Karpas-422 (cell line): ENCODE measurements around the gene MAP4. TPM values are rescaled to one million over a fixed set of nuclear protein-coding genes. Genes with fewer than 3 reads are reported as not detected.

Experiments used
- DNase-seq: peaks from one replicate; pipeline ENCODE4 v3.0.0-alpha.2; 2015
- H2AFZ ChIP-seq: fragments of 200-600 bp; sonication (generic); 2 replicates; pipeline ENCODE4 v1.6.1; 2014; ENCODE audit warnings: antibody characterized with exemption, low read length, mixed read lengths
- H3K27ac ChIP-seq: fragments of 200-600 bp; sonication (generic); 2 replicates; pipeline ENCODE4 v1.5.1; 2014; ENCODE audit warnings: mild to moderate bottlenecking, low read length, moderate library complexity
- H3K27me3 ChIP-seq: fragments of 200-600 bp; sonication (generic); 2 replicates; pipeline ENCODE4 v1.6.1; 2014; ENCODE audit warnings: low read length, mixed read lengths
- H3K36me3 ChIP-seq: fragments of 200-600 bp; sonication (generic); 2 replicates; pipeline ENCODE4 v1.6.1; 2014; ENCODE audit warnings: low read length, mixed read lengths; ENCODE audit not compliant: insufficient read depth
- H3K4me1 ChIP-seq: fragments of 200-600 bp; sonication (generic); 2 replicates; pipeline ENCODE4 v1.6.1; 2014; ENCODE audit warnings: mild to moderate bottlenecking, low read length, mixed read lengths
- H3K4me2 ChIP-seq: fragments of 200-600 bp; sonication (generic); 2 replicates; pipeline ENCODE4 v1.6.1; 2014; ENCODE audit warnings: low read length, low read depth, mild to moderate bottlenecking; ENCODE audit not compliant: poor library complexity, severe bottlenecking
- H3K4me3 ChIP-seq: fragments of 200-600 bp; sonication (generic); 2 replicates; pipeline ENCODE4 v1.5.1; 2014; ENCODE audit warnings: mild to moderate bottlenecking, antibody characterized with exemption, low read length, mixed read lengths
- H3K79me2 ChIP-seq: fragments of 200-600 bp; sonication (generic); 2 replicates; pipeline ENCODE4 v1.6.1; 2014; ENCODE audit warnings: mild to moderate bottlenecking, low read length, mixed read lengths
- H3K9ac ChIP-seq: fragments of 200-600 bp; sonication (generic); 2 replicates; pipeline ENCODE4 v1.6.0; 2014; ENCODE audit warnings: low read length
- H3K9me2 ChIP-seq: fragments of 200-600 bp; sonication (generic), shearing (Covaris generic); replicated peaks from 2 replicates; pipeline ENCODE4 v1.6.0; 2014; ENCODE audit warnings: mild to moderate bottlenecking, low read length, moderate library complexity; ENCODE audit not compliant: insufficient read depth
- H3K9me3 ChIP-seq: fragments of 300-700, 200-600 bp; sonication (generic); 2 replicates; pipeline ENCODE4 v1.6.1; 2014; ENCODE audit warnings: low read length, mixed read lengths
- H4K20me1 ChIP-seq: fragments of 200-600 bp; sonication (generic); 2 replicates; pipeline ENCODE4 v1.6.1; 2014; ENCODE audit warnings: mild to moderate bottlenecking, antibody characterized with exemption, low read length, low read depth; ENCODE audit not compliant: insufficient read depth
- total RNA-seq: library from RNA; depleted of rRNA; stranded (reverse); fragments of >200 nt; shearing (Covaris generic); gene quantifications from 2 replicates; pipeline ENCODE4 v1.2.3, GENCODE V29; 2014; ENCODE audit warnings: low replicate concordance

The MAP4 gene
- total RNA-seq, 1 experiment from 2014 or later = 45.6 TPM

DNA sequence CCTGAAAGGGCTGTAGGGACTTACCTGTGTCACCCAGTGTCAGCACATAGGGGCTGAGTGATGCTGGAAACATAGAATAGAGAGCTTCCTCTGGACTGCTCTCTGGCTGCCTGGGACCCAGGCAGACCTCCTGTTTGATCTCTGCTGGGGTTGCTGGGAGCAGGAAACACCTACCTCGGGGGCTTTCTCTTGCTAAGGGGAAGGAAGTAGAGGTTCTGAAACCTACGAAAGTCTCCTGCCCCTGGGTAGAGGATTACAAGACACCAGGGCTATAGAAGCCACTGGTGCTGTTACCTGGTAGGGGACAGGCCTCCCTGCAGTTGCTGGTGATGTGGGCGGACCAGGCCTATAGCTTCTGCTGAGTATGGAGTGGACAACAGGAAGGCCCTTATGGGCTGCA is 131.6 kb downstream of the MAP4 start:
- Histone ChIP-seq H3K4me2 (no peak overlapping the region), H3K4me1 (no peaks in the 10 kb centered on the region), H2AFZ (no peak overlapping the region), H3K36me3 (no peaks in the 10 kb centered on the region), H3K79me2 (0 out of 2 replicates have a peak, but pooled peaks cover 4% of the 10 kb centered on the region), H4K20me1 (no peaks in the 10 kb centered on the region), H3K9ac (no peak overlapping the region), H3K27me3 (no peaks in the 10 kb centered on the region), H3K27ac (no peak overlapping the region), H3K4me3 (no peak overlapping the region), H3K9me2 (no peaks in the 10 kb centered on the region), H3K9me3 (no peaks in the 10 kb centered on the region)
- no peak for DNase-seq

DNA sequence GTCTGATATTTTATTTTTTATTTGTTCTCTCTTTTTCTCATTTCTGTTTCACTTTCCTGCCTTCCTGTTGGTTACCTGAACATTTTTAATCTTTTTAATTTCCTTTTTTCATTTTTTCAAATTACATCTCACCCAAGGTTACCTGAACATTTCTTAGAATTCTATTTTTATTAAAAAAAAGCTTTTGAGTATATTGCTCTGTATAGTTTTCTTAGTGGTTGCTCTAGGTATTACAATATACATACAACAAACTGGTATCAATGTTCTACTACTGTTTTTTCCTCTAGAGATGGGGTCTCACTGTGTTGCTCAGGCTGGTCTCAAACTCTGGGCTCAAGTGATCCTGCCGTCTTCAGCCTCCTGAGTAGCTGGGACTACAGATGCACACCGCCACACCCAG is 133.9 kb downstream of the MAP4 start:
- Histone ChIP-seq H3K9ac (no peak overlapping the region), H3K9me3 (no peaks in the 10 kb centered on the region), H3K27me3 (no peaks in the 10 kb centered on the region), H2AFZ (no peak overlapping the region), H3K27ac (no peak overlapping the region), H3K36me3 (no peaks in the 10 kb centered on the region), H3K4me1 (no peaks in the 10 kb centered on the region), H3K4me3 (no peak overlapping the region), H3K9me2 (no peaks in the 10 kb centered on the region), H3K79me2 (0 out of 2 replicates have a peak, but pooled peaks cover 4% of the 10 kb centered on the region), H4K20me1 (no peaks in the 10 kb centered on the region), H3K4me2 (no peak overlapping the region)
- DNase-seq = no peak

DNA sequence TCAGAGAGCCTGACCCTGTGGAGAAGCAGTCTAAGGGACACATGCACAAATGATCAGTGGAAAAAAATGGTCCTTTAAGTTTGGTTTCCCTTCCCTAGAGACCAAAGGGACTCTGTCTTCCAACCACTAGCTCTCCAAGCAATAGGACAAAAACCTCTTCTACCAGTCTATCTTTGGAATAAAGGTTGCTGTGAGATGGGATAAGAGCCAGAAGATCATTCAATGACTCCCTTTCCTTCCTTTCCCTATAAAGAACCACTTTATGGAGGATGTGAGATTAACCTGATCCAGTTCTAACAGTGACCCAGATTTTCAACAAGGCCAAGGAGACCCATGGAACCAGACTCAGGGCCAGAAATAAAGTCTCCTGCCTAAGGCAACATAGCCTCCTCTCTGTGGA is 138.5 kb downstream of the MAP4 start:
- Histone ChIP-seq H3K36me3 (peaks cover 3% of the 10 kb centered on the region; the same call in 1 of the 2 replicates), H3K4me1 (no peaks in the 10 kb centered on the region), H3K9me3 (no peaks in the 10 kb centered on the region), H3K4me2 (no peak overlapping the region), H3K9me2 (no peaks in the 10 kb centered on the region), H3K4me3 (no peak overlapping the region), H2AFZ (no peak overlapping the region), H3K27ac (no peak overlapping the region), H3K79me2 (no peaks in the 10 kb centered on the region), H4K20me1 (no peaks in the 10 kb centered on the region), H3K9ac (no peak overlapping the region), H3K27me3 (no peaks in the 10 kb centered on the region)
- DNase-seq = no peak

DNA sequence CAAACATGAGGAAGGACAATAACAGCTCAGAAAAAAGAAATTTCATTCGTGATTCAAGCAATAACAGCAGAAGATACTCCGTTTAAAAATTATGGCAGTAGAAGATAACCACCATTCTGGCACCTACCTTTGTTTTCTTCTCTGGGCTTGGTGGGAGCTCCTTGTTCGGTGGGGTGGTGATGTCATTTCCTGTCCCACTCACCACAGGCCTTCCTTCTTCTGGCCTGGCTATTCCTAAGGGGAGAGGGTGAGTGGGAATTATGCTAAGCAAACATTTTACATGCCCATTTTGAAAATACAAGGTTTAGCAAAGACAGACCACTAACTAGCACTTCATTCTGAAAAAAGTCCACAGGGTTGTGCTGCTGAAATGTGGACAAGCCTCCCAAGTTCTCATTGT is 138.9 kb downstream of the MAP4 start:
- H2AFZ ChIP-seq = no peak overlapping the region
- H3K9ac ChIP-seq = no peak overlapping the region

DNA sequence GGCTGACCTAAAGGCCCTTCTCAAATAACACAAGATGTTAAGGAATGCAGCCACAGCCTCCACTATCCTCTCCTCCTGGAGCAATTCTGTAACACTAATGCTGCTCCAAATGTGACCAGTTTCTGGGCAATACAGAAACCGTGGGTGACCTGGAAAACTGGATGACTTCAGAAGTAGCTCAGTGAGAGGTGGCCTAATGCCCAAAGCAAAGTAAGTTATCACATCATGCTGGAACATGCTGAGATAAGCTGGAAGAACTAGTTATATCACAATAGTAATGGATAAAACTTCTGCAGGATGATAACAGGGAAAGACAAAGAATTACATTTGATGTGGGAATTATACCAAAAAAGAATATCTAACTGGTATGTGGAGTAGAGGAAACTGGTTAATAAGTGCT is 141.3 kb downstream of the MAP4 start:
- Histone ChIP-seq H3K4me3 (no peak overlapping the region), H3K27me3 (no peaks in the 10 kb centered on the region), H4K20me1 (no peaks in the 10 kb centered on the region), H3K9me3 (no peaks in the 10 kb centered on the region), H3K79me2 (no peaks in the 10 kb centered on the region), H3K4me1 (no peaks in the 10 kb centered on the region), H2AFZ (no peak overlapping the region), H3K9me2 (no peaks in the 10 kb centered on the region), H3K9ac (no peak overlapping the region), H3K27ac (no peak overlapping the region), H3K36me3 (peaks cover 8% of the 10 kb centered on the region; the same call in 1 of the 2 replicates), H3K4me2 (no peak overlapping the region)
- DNase-seq = no peak

More for the DNA sequence above, 138.9 kb downstream of the MAP4 start:
- Histone ChIP-seq H3K9me3 (no peaks in the 10 kb centered on the region), H3K36me3 (peaks cover 3% of the 10 kb centered on the region; the same call in 1 of the 2 replicates), H3K9me2 (no peaks in the 10 kb centered on the region), H4K20me1 (no peaks in the 10 kb centered on the region), H3K4me2 (no peak overlapping the region), H3K79me2 (no peaks in the 10 kb centered on the region), H3K27ac (no peak overlapping the region), H3K4me1 (no peaks in the 10 kb centered on the region), H3K4me3 (no peak overlapping the region), H3K27me3 (no peaks in the 10 kb centered on the region)
- no peak for DNase-seq

DNA sequence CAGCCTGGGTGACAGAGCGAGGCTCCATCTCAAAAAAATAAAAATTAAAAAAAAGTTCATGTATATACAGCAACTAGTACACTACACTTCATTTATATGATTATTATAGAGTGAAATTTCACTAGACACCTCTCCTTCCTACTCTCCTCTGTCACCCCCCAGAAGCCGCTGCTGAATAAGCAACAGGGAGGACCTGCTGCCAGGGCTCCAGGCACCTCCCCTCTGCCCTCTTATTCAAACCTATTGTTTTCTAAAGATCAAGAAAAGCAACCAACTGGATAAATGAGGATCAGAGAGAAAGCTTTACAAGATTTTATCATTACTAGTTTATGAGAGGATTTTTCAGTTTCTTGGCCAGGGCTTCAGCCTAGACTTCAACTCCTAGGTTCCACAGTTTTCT is 141.8 kb downstream of the MAP4 start:
- H3K79me2 ChIP-seq = no peaks in the 10 kb centered on the region
- no peak for DNase-seq
- H3K4me1 ChIP-seq = no peaks in the 10 kb centered on the region
- H4K20me1 ChIP-seq = no peaks in the 10 kb centered on the region
- H3K4me3 ChIP-seq = no peak overlapping the region
- H3K27me3 ChIP-seq = no peaks in the 10 kb centered on the region
- no peak overlapping the region for H3K27ac ChIP-seq
- H3K36me3 ChIP-seq = peaks cover 8% of the 10 kb centered on the region; the same call in 1 of the 2 replicates
- H3K4me2 ChIP-seq = no peak overlapping the region
- no peaks in the 10 kb centered on the region for H3K9me3 ChIP-seq
- H3K9ac ChIP-seq = no peak overlapping the region
- no peak overlapping the region for H2AFZ ChIP-seq
- H3K9me2 ChIP-seq = no peaks in the 10 kb centered on the region

DNA sequence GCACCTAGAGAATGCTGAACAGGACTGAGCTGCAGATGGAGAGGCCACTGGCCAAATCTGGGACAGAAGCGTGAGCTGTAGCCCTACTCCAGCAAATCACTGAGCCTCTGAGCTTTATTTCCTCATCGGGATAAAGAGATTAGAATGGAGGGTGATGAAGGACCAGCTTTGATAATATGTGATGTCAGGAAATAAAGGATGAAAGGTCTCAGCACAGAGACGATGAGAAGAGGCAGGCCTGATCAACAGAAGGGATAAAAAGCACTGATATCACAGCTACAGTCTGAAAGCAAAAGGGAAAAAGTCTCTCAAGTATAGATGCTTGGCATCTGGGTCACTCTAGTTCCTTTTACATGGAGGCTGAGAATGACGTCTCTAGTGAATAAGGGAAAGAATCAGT is 143.3 kb downstream of the MAP4 start:
- DNase-seq = no peak
- Histone ChIP-seq H2AFZ (no peak overlapping the region), H3K27me3 (no peaks in the 10 kb centered on the region), H3K9ac (no peak overlapping the region), H3K9me2 (no peaks in the 10 kb centered on the region), H3K9me3 (no peaks in the 10 kb centered on the region), H3K79me2 (no peaks in the 10 kb centered on the region), H3K4me1 (no peaks in the 10 kb centered on the region), H3K27ac (no peak overlapping the region), H3K4me3 (no peak overlapping the region), H3K4me2 (no peak overlapping the region), H4K20me1 (no peaks in the 10 kb centered on the region), H3K36me3 (peaks cover 8% of the 10 kb centered on the region; the same call in 1 of the 2 replicates)

DNA sequence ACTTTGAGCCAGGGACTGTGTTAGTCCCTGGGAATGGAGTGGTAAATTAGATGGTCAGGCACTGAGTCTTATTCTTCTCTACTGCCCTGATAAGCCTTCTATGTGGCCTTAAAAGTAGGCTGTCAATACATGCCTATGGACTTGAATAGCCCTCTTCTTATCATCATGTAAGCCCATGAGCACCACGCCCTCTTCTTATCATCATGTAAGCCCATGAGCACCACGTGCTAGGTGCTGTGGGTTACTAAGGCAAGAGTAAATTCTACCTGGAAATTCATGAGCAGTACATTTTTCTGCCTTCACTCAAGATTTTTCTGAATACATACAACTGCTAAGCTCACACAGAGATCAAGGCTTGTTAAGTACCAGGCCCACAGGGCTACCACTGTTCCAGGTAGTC is 144.8 kb downstream of the MAP4 start:
- Histone ChIP-seq H4K20me1 (no peaks in the 10 kb centered on the region), H3K36me3 (peaks cover 8% of the 10 kb centered on the region; the same call in 1 of the 2 replicates), H3K9ac (no peak overlapping the region), H3K4me2 (no peak overlapping the region), H3K4me1 (no peaks in the 10 kb centered on the region), H2AFZ (no peak overlapping the region), H3K9me2 (no peaks in the 10 kb centered on the region), H3K79me2 (no peaks in the 10 kb centered on the region), H3K9me3 (no peaks in the 10 kb centered on the region), H3K27ac (no peak overlapping the region), H3K27me3 (no peaks in the 10 kb centered on the region), H3K4me3 (no peak overlapping the region)
- no peak for DNase-seq
